IPS-11a (cell line): Measurements from ENCODE around the gene MYBL2.
"Not testable (repeated sequence)": the region's sequence is repeated elsewhere in the genome, so short reads cannot be mapped to it uniquely, and the experiment has no call there.

ENCODE experiments used
- H3K4me3 ChIP-seq: one replicate; pipeline ENCODE4 v1.5.1; 2013; ENCODE audit warnings: low read depth, low read length, control low read depth

The MYBL2 gene

GRCh38 chr20:43666376-43667328 lies at the start of gene MYBL2:
Gene MYBL2 (plus strand): TSS chr20:43667114. CDS start chr20:43667284, 170 bp downstream.
- H3K4me3 ChIP-seq: peak within 1 kb of the TSS; percentile 80

GRCh38 chr20:43631598-43631997 lies 35.3 kb upstream of the MYBL2 start:
- H3K4me3 ChIP-seq: no peak overlapping the region

- H3K4me3 ChIP-seq: no peak overlapping the region
Measured at GRCh38 chr20:43636429-43636828, 30.5 kb upstream of the MYBL2 start.

GRCh38 chr20:43642548-43642947 lies 24.4 kb upstream of the MYBL2 start:
- no peak overlapping the region for H3K4me3 ChIP-seq

GRCh38 chr20:43650997-43651525 lies 15.9 kb upstream of the MYBL2 start:
- no peak overlapping the region for H3K4me3 ChIP-seq

- not testable (repeated sequence) for H3K4me3 ChIP-seq
Measured at GRCh38 chr20:43651650-43652184, 15.2 kb upstream of the MYBL2 start.

- H3K4me3 ChIP-seq: no peak overlapping the region
Measured at GRCh38 chr20:43653966-43654365, 12.9 kb upstream of the MYBL2 start.

GRCh38 chr20:43655176-43655575 lies 11.7 kb upstream of the MYBL2 start:
- not testable (repeated sequence) for H3K4me3 ChIP-seq

- no peak overlapping the region for H3K4me3 ChIP-seq
Measured at GRCh38 chr20:43655937-43656336, 11.0 kb upstream of the MYBL2 start.

GRCh38 chr20:43658069-43658722 lies 8.7 kb upstream of the MYBL2 start:
- peak overlapping the region; percentile 92 for H3K4me3 ChIP-seq

- no peak overlapping the region for H3K4me3 ChIP-seq
Measured at GRCh38 chr20:43658723-43659419, 8.0 kb upstream of the MYBL2 start.

- no peak overlapping the region for H3K4me3 ChIP-seq
Measured at GRCh38 chr20:43662943-43663655, 3.8 kb upstream of the MYBL2 start.

- no peak overlapping the region for H3K4me3 ChIP-seq
Measured at GRCh38 chr20:43665466-43666176, 1.3 kb upstream of the MYBL2 start.

- peak overlapping the region; percentile 80 for H3K4me3 ChIP-seq
Measured at GRCh38 chr20:43667341-43668132, 623 bp downstream of the MYBL2 start.

- H3K4me3 ChIP-seq: no peak overlapping the region
Measured at GRCh38 chr20:43669332-43669731, 2.4 kb downstream of the MYBL2 start.

GRCh38 chr20:43670423-43670822 lies 3.5 kb downstream of the MYBL2 start:
- H3K4me3 ChIP-seq: no peak overlapping the region

GRCh38 chr20:43676368-43676767 lies 9.5 kb downstream of the MYBL2 start:
- no peak overlapping the region for H3K4me3 ChIP-seq

- no peak overlapping the region for H3K4me3 ChIP-seq
Measured at GRCh38 chr20:43680981-43681380, 14.1 kb downstream of the MYBL2 start.

GRCh38 chr20:43681468-43681942 lies 14.6 kb downstream of the MYBL2 start:
- no peak overlapping the region for H3K4me3 ChIP-seq
